Muscle of arm (tissue), 12 donors: ENCODE data around the gene ZNF780B. TPM values are rescaled to one million over a fixed set of nuclear protein-coding genes. Genes with fewer than 3 reads are reported as not detected.
A peak's percentile ranks its signal among the peaks of the same experiment; 100 is the strongest.
"Not testable (repeated sequence)": the region's sequence is repeated elsewhere in the genome, so short reads cannot be mapped to it uniquely, and the experiment has no call there.

Source experiments
- DNase-seq: peaks from one replicate; pipeline ENCODE4 v3.0.0-alpha.2; 2013
- polyA plus RNA-seq, 12 donors: library from polyadenylated mRNA; unstranded; fragments of 120-200 nt; gene quantifications; one replicate each; pipeline ENCODE4 v1.2.1, GENCODE V29; 2013; ENCODE audit not compliant: insufficient read length in 12 of 12

ZNF780B gene
- polyA plus RNA-seq, 12 donors: 8.4 to 33.7 (median 14.4) TPM; not detected in 1

GRCh38 chr19:40041718-40042117 lies 14.3 kb downstream of the ZNF780B start:
- DNase-seq: not testable (repeated sequence)

GRCh38 chr19:40038047-40038446 lies 18.0 kb downstream of the ZNF780B start:
- not testable (repeated sequence) for DNase-seq

- no peak for DNase-seq
Observed at GRCh38 chr19:40035996-40036395, 20.0 kb downstream of the ZNF780B start.

GRCh38 chr19:40033989-40034560 lies 22.0 kb downstream of the ZNF780B start:
- DNase-seq: no peak

GRCh38 chr19:40026597-40026970 lies 29.4 kb downstream of the ZNF780B start:
- DNase-seq: no peak

- no peak for DNase-seq
Observed at GRCh38 chr19:40025938-40026596, 30.0 kb downstream of the ZNF780B start.

- DNase-seq: no peak
Observed at GRCh38 chr19:40023969-40024368, 32.1 kb downstream of the ZNF780B start.

- DNase-seq: no peak
Observed at GRCh38 chr19:40013991-40014390, 42.0 kb downstream of the ZNF780B start.

GRCh38 chr19:40009674-40010073 lies 46.4 kb downstream of the ZNF780B start:
- no peak for DNase-seq

GRCh38 chr19:40006273-40006691 lies 49.7 kb downstream of the ZNF780B start:
- no peak for DNase-seq

GRCh38 chr19:40005691-40006272 lies 50.2 kb downstream of the ZNF780B start:
- DNase-seq: no peak

GRCh38 chr19:39998501-39998900 lies 57.5 kb downstream of the ZNF780B start:
- DNase-seq: no peak

GRCh38 chr19:39997638-39998216 lies 58.3 kb downstream of the ZNF780B start:
- DNase-seq: no peak

GRCh38 chr19:39996811-39997637 lies 59.0 kb downstream of the ZNF780B start, which contains the start of gene ZNF546:
Gene ZNF546, plus strand, starts transcription at chr19:39997060. Its CDS starts 1,267 bp downstream, at chr19:39998327.
- peak; percentile 92 for DNase-seq

GRCh38 chr19:39996218-39996810 lies 59.7 kb downstream of the ZNF780B start:
- peak; percentile 49 for DNase-seq

- no peak for DNase-seq
Observed at GRCh38 chr19:39995794-39996193, 60.2 kb downstream of the ZNF780B start.

- DNase-seq: no peak
Observed at GRCh38 chr19:39994361-39994760, 61.7 kb downstream of the ZNF780B start.

- no peak for DNase-seq
Observed at GRCh38 chr19:39993605-39994004, 62.4 kb downstream of the ZNF780B start.

GRCh38 chr19:39987596-39987995 lies 68.4 kb downstream of the ZNF780B start:
- no peak for DNase-seq

- no peak for DNase-seq
Observed at GRCh38 chr19:39987167-39987566, 68.9 kb downstream of the ZNF780B start.

- DNase-seq: no peak
Observed at GRCh38 chr19:39986643-39987042, 69.4 kb downstream of the ZNF780B start.
